HUES48 (cell line): ENCODE data around the gene INSRR.

Experiments used
- H3K27ac ChIP-seq: one replicate; pipeline ENCODE4 v1.7.0; 2013; ENCODE audit warnings: low read depth, low read length, inconsistent platforms
- H3K27me3 ChIP-seq: 2 replicates; pipeline ENCODE4 v1.6.1; 2013; ENCODE audit warnings: mild to moderate bottlenecking, low read length; ENCODE audit not compliant: control insufficient read depth, insufficient read depth
- H3K36me3 ChIP-seq: 2 replicates; pipeline ENCODE4 v1.6.1; 2013; ENCODE audit warnings: low read length; ENCODE audit not compliant: control insufficient read depth, insufficient read depth
- H3K4me1 ChIP-seq: 2 replicates; pipeline ENCODE4 v1.6.1; 2013; ENCODE audit warnings: mild to moderate bottlenecking, low read length; ENCODE audit not compliant: control insufficient read depth, insufficient read depth
- H3K4me3 ChIP-seq: 2 replicates; pipeline ENCODE4 v1.5.1; 2013; ENCODE audit warnings: mild to moderate bottlenecking, low read depth, low read length
- H3K9ac ChIP-seq: 2 replicates; pipeline ENCODE4 v1.6.1; 2013; ENCODE audit warnings: mild to moderate bottlenecking, low read depth, low read length, moderate library complexity
- H3K9me3 ChIP-seq: 2 replicates; pipeline ENCODE4 v1.6.1; 2013; ENCODE audit warnings: low read length; ENCODE audit not compliant: control insufficient read depth, insufficient read depth

Gene INSRR

DNA sequence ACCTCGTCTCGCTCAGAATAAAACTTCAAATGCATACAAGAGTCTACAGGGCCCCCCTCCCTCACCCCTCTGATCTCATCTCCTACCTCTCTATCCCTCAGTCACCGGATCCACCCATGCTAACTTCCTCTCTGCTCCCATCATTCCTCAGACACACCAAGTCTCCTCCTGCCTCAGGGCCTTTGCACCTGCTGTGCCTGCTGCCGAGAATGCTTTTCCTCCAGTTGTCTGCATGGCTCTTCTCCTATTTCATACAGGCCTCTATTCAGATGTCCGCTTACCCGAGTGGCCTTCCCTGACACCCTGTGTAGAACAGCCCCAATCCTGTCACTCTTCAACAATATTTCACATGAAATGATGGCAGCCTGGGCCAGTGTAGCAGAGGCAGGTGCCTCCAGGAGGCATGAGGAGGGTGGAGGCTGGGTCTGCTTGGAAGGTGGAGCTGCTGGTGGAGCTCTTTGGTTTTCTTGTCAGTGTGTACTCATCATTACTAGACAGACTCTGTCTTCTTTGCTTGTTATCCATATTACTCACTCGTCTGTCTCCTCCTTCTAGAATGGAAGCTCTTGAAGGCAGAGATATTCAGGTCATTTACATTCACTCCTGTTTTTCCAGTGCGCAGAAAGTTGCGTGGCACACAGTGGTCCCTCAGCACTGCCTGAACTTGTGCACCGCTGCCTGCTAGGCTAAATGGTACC is 46.5 kb downstream of the INSRR start:
- Histone ChIP-seq H3K4me3 (no peak overlapping the region), H3K9ac (no peak overlapping the region), H3K27ac (no peak overlapping the region), H3K36me3 (no peaks in the 10 kb centered on the region), H3K9me3 (no peaks in the 10 kb centered on the region), H3K27me3 (peaks cover 45% of the 10 kb centered on the region), H3K4me1 (peaks cover 8% of the 10 kb centered on the region; the same call in 1 of the 2 replicates)

DNA sequence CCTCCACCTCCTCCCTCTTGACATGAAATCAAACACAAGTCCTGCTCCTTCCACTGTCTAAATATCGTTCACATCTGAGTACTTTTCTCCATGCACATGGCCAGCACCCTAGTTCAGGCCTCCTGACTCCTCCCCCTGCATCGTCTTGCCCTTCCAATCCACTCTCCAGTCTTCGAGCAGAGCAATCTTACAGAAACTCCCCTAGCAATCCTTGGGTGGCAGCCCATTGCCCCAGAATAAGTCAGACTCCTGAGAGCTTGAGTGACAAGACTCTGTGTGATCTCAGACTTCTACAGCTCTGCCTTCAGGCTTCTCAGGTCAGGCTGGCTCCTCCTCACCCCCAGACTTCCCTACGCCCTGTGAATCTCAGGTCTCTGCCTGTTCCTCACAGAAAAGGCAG is 47.7 kb downstream of the INSRR start:
- Histone ChIP-seq H3K27ac (no peak overlapping the region), H3K36me3 (no peaks in the 10 kb centered on the region), H3K9me3 (no peaks in the 10 kb centered on the region), H3K27me3 (peaks cover 44% of the 10 kb centered on the region), H3K9ac (no peak overlapping the region), H3K4me1 (peaks cover 8% of the 10 kb centered on the region; the same call in 1 of the 2 replicates), H3K4me3 (no peak overlapping the region)

DNA sequence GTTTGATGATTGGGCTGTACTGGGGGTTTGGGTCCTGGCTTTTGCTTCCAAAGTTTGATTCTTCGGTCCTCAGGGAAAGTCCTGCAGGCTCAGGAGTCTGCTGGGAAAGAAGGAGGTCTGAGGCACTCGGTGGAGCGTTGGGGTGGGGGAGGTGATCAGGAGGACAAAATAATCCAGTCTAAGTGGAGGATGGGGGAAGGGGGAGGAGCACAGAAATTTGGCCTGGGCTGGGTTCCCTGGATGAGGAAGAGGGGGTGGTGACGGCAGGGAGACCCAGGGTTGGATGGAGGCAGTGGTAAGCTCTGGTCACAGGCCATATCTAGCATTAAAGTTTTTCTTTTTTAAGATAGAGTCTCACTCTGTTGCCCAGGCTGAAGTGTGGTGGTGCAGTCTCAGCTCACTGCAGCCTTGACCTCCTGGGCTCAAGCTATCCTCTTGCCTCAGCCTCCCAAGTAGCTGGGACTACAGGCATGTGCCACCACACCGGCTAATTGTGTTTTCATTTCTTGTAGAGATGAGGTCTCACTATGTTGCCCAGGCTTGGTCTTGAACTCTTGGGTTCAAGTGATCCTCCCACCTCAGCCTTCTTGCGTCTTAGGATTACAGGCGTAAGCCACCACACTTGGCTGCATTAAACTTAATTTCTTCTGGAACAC is 49.1 kb downstream of the INSRR start:
- no peaks in the 10 kb centered on the region for H3K9me3 ChIP-seq
- H3K27ac ChIP-seq, result no peak overlapping the region
- H3K9ac ChIP-seq, result no peak overlapping the region
- no peak overlapping the region for H3K4me3 ChIP-seq
- no peaks in the 10 kb centered on the region for H3K36me3 ChIP-seq
- H3K4me1 ChIP-seq, result peaks cover 8% of the 10 kb centered on the region; the same call in 1 of the 2 replicates
- peaks cover 33% of the 10 kb centered on the region for H3K27me3 ChIP-seq

DNA sequence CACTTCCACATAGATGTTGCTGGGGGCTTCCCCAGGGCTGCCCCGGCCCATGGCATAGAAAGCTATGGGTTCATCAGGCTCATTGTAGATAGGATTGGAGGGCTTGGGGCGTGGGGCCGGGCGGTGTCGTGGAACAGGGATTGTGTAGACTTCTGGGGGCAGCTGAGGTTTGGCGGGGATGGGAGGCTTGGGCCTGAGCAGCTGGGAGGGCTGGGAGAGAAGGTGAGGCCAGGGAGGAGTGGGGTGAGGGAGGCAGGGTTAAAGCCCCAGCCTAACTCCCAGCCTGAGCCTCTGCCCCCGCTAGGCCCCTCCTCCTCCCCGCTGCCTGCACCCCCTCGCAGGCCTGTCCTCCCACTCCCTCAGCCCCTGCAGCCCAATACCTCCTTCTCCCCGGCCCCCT is 49.6 kb downstream of the INSRR start:
- Histone ChIP-seq H3K9me3 (no peaks in the 10 kb centered on the region), H3K27me3 (peaks cover 28% of the 10 kb centered on the region), H3K36me3 (no peaks in the 10 kb centered on the region), H3K4me3 (no peak overlapping the region), H3K9ac (no peak overlapping the region), H3K27ac (no peak overlapping the region), H3K4me1 (peaks cover 8% of the 10 kb centered on the region; the same call in 1 of the 2 replicates)

DNA sequence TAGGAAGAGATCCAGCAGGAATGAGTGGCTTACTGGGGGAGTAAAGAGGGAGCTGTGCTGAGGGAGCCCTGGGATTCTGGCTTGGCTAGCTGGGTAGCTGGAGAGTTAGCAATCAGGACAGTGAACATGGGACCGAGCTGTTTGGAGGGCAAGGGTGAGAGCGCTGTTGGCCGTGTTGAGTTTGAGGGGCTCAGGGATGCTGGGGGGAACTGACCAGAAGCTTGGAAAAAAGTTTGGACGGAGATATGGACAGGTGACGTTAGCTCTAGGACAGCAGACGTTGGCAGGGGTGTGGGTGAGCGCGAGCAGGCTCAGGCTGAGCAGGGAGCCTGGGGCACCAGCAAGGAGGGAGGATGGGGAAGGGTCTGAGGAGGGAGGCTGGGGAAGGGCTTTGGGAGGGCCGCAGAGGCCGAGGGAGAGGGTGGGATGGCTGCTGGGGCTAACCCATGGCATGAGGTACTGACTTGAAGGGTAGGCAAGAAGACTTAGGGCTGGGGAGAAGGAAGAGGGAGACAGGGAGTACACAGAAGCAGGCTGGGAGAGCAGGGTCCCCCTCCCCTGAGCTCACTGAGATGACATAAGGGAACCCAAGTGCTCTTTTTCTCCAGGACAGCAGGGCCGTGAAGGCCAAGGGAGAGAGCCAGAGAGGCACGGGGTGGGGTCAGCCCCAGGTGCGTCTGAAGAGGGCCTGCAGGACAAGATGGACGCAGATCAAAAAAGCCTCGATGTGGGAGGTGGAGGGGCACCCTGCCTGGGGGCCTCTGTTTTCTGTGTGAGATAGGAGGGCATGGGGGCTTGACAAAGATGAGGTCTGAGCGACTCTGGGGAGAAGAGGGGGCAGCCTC is 50.5 kb downstream of the INSRR start:
- Histone ChIP-seq H3K9ac (no peak overlapping the region), H3K9me3 (no peaks in the 10 kb centered on the region), H3K4me1 (peaks cover 5% of the 10 kb centered on the region; the same call in 1 of the 2 replicates), H3K36me3 (no peaks in the 10 kb centered on the region), H3K4me3 (no peak overlapping the region), H3K27me3 (peaks cover 19% of the 10 kb centered on the region), H3K27ac (no peak overlapping the region)

DNA sequence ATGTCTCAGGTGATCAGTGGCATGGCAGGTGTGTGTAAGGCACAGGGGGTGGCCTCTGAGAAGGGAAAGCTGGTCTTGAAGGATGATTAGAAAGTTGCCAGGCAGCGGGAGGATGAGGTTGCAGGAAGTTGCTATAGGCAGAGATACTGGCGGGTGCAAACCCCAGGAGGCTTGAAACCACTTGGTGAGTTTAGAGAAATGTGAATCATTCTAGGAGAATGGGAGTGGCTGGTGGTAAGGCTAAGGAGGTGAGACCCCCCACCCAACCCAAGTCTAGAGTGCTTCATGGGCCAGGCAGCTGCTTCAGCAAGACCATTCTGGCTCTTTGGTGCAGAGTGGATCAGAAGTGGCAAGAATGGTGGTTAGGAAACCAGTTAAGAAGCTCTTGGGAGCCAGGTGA is 51.3 kb downstream of the INSRR start:
- H3K9me3 ChIP-seq, result no peaks in the 10 kb centered on the region
- no peak overlapping the region for H3K9ac ChIP-seq
- no peak overlapping the region for H3K4me3 ChIP-seq
- H3K27ac ChIP-seq, result no peak overlapping the region
- H3K36me3 ChIP-seq, result no peaks in the 10 kb centered on the region
- no peaks in the 10 kb centered on the region for H3K4me1 ChIP-seq
- peaks cover 11% of the 10 kb centered on the region for H3K27me3 ChIP-seq

DNA sequence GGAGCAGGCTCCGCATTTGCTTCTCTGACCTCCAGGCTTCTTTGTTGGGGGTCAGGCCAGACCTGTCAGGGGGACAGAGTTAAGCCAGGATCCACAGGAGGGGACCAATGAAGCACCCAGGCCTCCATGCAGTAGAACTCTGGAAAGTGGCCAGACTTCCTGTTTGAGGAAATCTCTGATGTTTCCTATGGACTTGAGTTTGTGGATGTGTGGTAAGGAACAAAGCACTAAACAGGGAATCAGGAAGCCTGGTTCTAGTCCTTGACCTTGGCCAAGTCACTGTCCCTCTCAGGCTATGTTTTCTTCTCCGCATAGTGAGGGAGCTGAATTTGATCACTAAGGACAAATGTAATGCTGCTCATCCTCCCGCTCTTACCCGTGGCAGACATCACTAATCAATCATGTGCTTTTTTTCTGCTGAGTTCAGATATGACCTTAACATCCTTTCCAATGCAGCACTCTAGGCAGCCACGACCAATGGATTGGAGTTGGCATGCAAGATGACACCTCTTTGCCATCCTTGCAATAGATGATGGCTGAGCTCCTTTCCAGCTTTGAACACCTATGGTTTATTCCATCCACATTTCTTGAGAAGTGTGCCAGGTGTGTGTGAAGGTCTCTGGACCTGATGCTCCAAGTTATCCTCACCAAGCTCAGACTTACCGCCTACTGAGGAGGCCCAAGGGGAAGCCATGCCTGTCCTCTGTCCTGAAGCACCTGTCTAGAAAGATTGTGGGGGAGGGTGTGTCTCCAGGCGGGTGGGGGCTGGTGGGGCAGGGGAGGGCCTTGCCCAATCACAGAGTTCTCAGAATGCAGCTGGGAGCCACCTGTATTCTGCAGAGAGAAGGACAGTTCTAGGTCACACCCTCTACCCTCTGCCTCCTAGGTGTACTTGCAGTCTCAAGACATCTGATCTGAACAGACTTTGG is 52.1 kb downstream of the INSRR start:
- Histone ChIP-seq H3K4me3 (no peak overlapping the region), H3K27ac (no peak overlapping the region), H3K27me3 (0 out of 2 replicates have a peak, but pooled peaks cover 3% of the 10 kb centered on the region), H3K4me1 (no peaks in the 10 kb centered on the region), H3K36me3 (0 out of 2 replicates have a peak, but pooled peaks cover 3% of the 10 kb centered on the region), H3K9me3 (no peaks in the 10 kb centered on the region), H3K9ac (no peak overlapping the region)

DNA sequence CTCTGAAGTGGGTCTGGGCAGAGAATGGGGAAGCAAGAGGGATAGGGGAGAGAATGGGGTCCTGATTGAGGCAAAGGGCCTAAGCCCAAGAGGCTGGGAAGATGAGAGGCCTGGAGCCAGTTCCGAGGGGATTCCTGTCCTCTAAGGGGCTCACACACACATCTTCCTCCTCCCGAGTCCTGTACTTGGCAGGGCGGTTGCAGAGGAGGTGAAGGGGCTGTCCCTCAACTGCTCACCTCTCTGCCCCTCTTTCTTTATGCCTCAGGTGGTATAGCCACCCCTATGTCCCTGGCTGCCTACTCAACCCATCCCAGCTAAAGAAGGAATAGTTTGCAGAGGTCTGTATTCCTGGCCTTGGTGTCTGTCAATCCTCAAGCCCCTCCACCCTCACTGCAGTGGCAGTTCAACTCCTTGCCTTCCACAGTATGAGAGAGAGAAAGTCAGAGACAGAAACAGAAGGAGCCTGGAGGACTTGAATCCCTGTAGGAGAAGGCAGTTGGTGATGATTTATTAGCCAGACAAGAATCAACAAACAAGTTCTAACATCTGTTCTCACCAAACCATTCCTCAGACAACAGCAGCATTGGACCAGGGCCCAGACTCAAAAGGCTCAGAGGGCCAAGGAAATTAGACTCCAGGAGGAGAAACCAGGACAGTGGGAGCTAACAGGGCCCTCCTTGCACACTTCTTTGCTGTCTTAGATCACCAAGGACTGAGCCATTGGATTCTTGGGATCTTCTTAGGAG is 53.0 kb downstream of the INSRR start:
- no peak overlapping the region for H3K9ac ChIP-seq
- H3K36me3 ChIP-seq, result peaks cover 9% of the 10 kb centered on the region
- no peaks in the 10 kb centered on the region for H3K4me1 ChIP-seq
- no peak overlapping the region for H3K27ac ChIP-seq
- H3K9me3 ChIP-seq, result no peaks in the 10 kb centered on the region
- no peak overlapping the region for H3K4me3 ChIP-seq
- H3K27me3 ChIP-seq, result no peaks in the 10 kb centered on the region

DNA sequence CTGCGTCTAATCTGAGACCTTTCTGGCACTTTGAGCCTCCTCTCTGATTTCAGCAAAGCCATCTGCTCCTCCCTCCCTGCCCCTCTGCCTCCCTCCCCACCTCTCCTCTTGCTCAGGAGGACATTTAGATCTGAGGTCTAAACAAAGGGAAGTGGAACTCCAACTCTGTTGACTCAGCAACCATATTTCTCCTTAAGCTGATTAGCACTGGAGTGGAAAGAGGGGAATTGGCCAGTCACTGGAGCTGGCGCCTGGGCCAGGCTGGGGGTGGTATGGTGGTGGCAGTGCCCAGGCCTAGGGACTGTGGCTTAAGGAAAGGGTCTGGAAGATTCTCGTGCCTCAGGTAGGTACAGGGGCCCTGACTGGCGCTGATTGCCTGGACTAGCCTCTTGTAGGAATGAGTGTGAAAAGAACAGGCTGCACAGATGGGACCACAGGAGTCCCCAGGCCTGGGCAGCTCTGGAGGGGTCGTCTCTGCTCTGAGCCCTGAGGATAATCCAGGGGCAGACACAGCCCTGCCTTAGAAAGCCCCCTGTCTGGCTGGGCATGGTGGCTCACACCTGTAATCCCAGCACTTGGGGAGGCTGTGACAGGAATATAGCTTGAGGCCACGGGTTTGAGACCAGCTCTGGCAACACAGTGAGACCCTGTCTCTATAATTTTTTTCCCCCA is 54.2 kb downstream of the INSRR start:
- no peak overlapping the region for H3K9ac ChIP-seq
- no peak overlapping the region for H3K27ac ChIP-seq
- H3K4me3 ChIP-seq, result no peak overlapping the region
- peaks cover 21% of the 10 kb centered on the region for H3K36me3 ChIP-seq
- no peaks in the 10 kb centered on the region for H3K4me1 ChIP-seq
- H3K27me3 ChIP-seq, result no peaks in the 10 kb centered on the region
- no peaks in the 10 kb centered on the region for H3K9me3 ChIP-seq
